Activated CD8-positive, alpha-beta memory T cell treated with anti-CD3 and anti-CD28 coated beads, Interleukin-2, amount 50 U/mL, for 24 hours (primary cell): ENCODE measurements around the gene SEPTIN2.
"Not testable (repeated sequence)": the region's sequence is repeated elsewhere in the genome, so short reads cannot be mapped to it uniquely, and the experiment has no call there.

Source experiments
- DNase-seq: peaks from one replicate; pipeline ENCODE4 v3.0.0-alpha.2; 2020; ENCODE audit errors: extremely low read depth

SEPTIN2 gene

GRCh38 chr2:241313543-241314095, 2.1 kb upstream of the SEPTIN2 start:
- no peak for DNase-seq

- DNase-seq, result no peak
Measured at GRCh38 chr2:241314226-241315092, 1.3 kb upstream of the SEPTIN2 start.

- DNase-seq, result peak; percentile 100
Measured at GRCh38 chr2:241315093-241315878, 439 bp upstream of the SEPTIN2 start, which contains the start of gene HDLBP. HDLBP (minus strand) TSS chr2:241315672; CDS start chr2:241266869, 48,803 bp downstream.

- DNase-seq, result no peak
Measured at GRCh38 chr2:241316825-241317224, 1.1 kb downstream of the SEPTIN2 start.

- no peak for DNase-seq
Measured at GRCh38 chr2:241317391-241317790, 1.7 kb downstream of the SEPTIN2 start.

GRCh38 chr2:241318830-241319229, 3.1 kb downstream of the SEPTIN2 start:
- DNase-seq, result not testable (repeated sequence)

- no peak for DNase-seq
Measured at GRCh38 chr2:241320394-241320793, 4.7 kb downstream of the SEPTIN2 start.

GRCh38 chr2:241321033-241321432, 5.3 kb downstream of the SEPTIN2 start:
- DNase-seq, result no peak

GRCh38 chr2:241321886-241322285, 6.2 kb downstream of the SEPTIN2 start:
- no peak for DNase-seq

- DNase-seq, result no peak
Measured at GRCh38 chr2:241323778-241324177, 8.1 kb downstream of the SEPTIN2 start.

GRCh38 chr2:241324775-241325174, 9.1 kb downstream of the SEPTIN2 start:
- no peak for DNase-seq

GRCh38 chr2:241325257-241325656, 9.5 kb downstream of the SEPTIN2 start:
- no peak for DNase-seq

GRCh38 chr2:241329669-241330615, 14.2 kb downstream of the SEPTIN2 start:
- DNase-seq, result no peak

- no peak for DNase-seq
Measured at GRCh38 chr2:241330616-241330981, 14.9 kb downstream of the SEPTIN2 start.

GRCh38 chr2:241334813-241335212, 19.1 kb downstream of the SEPTIN2 start:
- no peak for DNase-seq

GRCh38 chr2:241339839-241340630, 24.3 kb downstream of the SEPTIN2 start:
- DNase-seq, result no peak

- no peak for DNase-seq
Measured at GRCh38 chr2:241340631-241341163, 25.0 kb downstream of the SEPTIN2 start.

- no peak for DNase-seq
Measured at GRCh38 chr2:241344925-241345651, 29.4 kb downstream of the SEPTIN2 start.

GRCh38 chr2:241349941-241350340, 34.2 kb downstream of the SEPTIN2 start:
- DNase-seq, result no peak

GRCh38 chr2:241350530-241350877, 34.8 kb downstream of the SEPTIN2 start:
- DNase-seq, result no peak
